Fibroblast of skin of left biceps (primary cell): ENCODE measurements around the gene BCR.
"Not testable (repeated sequence)": the region's sequence is repeated elsewhere in the genome, so short reads cannot be mapped to it uniquely, and the experiment has no call there.

Source experiments
- DNase-seq, 2 experiments: peaks; one replicate each; pipeline ENCODE4 v3.0.0-alpha.2; 2013; ENCODE audit warnings: low read depth in 2 of 2

BCR gene

DNA sequence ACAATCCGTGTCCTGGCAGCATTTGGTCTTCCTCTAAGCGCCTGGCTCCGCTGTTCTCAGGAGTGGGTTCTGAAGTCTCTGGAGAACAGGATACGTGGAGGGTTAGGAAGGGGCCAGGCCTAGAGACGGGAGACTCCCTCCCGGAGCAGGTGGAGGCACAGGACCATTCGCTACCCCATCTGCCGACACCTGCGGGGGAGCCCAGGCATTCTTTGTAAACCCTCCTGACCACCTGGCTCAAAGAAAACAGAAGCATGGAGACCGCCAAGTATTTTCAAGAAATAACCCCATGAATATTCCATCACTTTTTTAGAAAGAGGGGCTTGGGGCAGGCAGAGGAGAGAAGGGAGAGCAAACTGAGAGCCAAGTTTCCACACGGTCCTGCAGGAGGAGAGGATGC is 136.3 kb downstream of the BCR start:
- not testable (repeated sequence) for DNase-seq

DNA sequence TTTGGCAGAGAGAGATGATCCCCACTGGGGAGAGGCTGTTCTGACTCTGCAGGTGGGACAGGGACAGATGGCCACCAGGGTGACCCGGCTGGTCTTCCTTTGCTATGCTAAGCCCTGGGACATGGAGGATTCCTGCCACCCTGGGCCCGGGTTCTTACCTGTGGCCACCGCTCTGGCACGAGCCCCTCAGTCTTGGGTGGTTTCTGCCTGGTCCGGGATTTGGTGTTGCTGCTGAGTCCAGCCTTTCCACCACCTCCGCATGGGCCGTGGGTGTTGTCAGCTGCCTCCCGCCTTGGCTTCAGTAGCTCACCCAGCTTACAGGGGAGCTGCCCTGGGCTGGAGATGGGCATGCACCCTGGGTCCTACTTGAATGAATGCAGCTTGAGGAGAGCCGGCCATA is 138.0 kb downstream of the BCR start:
- DNase-seq = not testable (repeated sequence)

DNA sequence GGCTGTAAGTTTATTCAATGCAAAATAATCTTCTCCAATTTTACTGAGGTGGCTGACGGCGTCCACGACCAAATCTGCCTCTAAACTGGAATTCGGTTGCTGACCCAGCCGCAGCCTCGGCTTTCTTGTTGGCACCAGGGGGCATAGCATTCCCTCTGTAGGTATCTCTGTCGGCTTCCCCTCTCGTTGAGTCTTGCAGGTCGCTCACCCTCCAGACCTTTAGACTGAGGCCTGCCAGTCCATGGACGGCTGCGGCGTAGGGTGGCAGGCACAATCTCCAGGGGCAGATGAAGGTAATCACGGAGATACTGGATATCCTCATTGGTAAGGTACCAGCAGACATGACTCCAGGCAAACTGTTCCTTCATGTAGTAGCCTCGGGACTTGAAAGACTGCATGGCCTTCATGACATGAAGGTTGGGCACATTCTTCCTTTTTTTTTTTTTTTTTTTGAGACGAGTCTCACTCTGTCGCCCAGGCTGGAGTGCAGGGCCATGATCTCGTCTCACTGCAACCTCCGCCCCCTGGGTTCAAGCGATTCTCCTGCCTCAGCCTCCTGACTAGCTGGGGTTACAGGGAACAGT is 142.3 kb downstream of the BCR start:
- DNase-seq = not testable (repeated sequence)

DNA sequence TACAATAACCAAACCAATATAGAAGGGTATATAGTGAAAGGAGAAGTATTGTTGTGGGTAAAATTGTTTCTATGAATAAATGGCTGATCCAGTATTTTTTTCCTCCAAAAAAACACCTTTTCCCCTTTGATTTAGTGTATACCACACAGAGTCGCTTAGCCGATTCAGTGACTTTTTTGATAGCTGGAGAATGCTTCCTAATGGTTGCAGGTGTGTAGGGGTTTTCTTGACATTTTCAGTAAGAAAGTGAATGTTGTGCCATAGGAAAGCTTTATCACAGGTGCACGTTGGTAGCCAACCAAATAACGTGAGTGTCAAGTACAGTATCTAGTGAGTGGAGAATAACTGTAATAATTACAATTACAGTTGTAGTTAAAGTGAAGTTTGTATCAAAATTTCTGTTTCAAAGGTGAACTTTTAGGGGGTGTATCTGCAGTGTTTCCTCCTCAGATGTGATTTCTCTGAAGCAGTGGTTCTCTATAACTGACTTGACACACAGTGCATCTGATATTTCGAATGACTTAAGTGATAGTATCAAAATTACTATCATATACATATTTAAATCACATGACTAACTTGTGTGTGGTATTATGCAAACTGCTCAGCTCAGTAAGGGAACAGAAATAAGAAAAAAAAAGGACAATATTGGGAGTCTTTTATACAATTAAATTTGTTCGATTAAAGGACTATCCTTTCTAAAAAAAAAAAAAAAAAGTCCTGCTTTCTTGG is 143.8 kb downstream of the BCR start:
- not testable (repeated sequence) for DNase-seq

DNA sequence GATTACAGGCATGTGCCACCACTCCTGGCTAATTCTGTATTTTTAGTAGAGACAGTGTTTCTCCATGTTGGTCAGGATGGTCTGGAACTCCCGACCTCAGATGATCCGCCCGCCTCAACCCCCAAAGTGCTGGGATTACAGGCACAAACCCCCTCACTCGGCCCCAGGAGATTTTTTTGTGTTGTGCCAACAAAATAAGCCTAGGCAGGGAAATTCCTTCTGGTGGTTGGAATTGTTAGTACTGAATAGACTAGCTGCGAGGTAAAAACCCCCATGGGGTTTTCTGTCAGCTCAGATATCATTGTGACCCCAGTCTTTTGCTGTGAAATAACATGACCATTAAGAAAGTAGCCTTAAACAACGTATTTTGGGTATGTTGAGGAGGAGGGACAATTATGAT is 144.9 kb downstream of the BCR start:
- no peak for DNase-seq

DNA sequence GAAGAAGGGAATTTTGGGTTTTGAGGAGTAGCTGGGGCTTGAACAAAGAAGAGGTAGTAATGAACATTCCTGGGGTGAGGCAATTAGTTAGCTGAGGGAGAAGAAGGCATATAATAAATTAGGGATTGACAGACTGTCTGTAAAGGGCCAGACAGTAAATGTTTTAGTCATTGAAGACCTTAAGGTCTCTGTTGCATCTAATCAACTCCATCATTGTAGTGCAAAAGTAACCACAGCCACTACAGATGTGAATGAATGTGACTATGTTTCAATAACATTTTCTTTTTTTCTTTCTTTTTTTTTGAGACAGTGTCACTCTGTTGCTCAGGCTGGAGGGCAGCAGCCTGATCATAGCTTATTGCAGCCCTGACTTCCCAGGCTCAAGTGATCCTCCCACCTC is 153.5 kb downstream of the BCR start:
- not testable (repeated sequence) for DNase-seq

DNA sequence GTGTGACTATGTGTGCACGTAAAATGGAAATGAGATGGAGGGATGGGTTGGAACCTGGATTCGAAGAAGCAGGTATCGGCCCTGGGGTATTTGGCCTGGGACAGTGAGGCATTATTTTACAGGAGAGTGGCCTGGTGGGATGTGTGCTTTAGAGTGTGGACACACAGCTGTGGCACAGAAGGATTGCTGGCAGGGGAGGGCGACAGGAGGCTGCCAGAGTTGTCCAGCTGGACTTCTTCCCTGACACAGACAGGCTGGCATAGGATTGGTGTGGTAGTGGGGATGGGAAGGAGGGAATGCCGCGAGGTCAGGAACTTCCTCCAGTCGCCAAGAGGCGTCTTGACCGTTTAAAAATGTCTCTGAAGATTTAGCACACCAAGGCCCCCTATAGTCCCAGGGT is 157.4 kb downstream of the BCR start:
- not testable (repeated sequence) for DNase-seq

DNA sequence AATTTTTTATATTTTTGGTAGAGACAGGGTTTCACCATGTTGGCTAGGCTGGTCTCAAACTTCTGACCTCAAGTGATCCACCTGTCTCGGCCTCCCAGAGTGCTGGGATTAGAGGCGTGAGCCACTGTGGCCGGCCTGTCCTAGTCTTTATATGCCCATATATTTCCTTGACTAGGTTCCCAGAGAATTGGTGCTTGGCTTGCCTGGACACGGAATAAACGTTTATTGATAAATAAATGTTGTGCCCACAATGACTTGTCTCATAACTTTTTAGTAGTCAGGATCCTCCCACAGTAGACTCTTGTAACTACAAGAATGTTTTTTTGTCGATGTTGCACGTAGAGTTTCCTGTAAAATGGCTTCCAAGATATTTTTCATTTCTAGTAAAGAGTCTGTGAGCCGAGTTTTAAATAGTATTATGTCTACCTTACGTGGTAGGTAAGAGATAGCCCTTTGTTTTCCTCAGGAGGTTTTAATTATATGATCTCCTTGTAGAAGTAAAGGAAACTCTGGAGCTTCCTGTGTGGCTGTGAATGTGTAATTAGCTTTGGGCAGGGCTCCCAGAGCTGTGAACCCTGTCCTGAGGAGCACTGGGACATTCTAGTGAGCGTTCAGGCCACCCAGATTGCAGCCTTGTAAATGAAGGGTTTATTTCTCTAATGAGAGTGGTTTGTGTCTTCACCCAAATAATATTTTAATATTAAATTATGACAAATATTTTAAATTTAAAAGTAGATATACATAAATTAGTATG is 161.8 kb downstream of the BCR start:
- not testable (repeated sequence) for DNase-seq

DNA sequence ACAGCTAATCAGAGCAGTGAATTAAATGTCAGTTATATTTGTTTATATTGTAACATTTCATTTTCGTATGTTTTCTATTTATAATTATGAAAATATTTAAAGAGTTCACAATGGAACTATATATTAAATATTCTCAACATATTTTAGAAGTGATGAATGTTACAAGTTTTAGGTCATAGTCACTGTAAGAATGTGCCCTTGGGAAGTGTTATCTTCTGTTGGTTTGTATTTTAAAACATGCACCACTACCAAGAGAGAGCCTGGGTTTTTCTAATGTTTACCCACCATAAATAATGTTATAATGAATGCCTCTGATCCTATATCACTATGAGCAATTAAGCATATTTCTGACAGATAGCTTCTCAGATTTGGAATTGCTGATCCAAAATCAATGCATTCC is 171.0 kb downstream of the BCR start:
- DNase-seq = no peak

DNA sequence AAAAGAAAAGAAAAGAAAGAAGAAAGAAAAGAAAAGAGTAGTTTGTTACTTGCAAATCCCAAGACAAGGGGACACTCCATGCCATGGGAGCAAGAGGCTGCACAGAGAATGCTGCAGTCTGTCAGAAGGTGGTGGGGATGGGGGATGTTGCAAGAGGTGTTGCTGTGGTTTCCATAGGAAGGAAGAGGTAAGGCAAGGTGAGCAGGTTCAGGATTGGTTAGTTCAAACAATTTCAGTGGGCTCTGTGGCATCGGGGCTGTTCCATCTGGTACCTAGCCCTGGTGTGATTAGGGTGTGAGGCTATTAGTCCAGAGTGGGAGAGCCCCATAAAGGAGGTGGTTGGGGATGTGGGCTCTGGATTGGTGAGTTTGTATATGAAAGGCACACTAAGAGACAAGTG is 172.7 kb downstream of the BCR start:
- no peak for DNase-seq

DNA sequence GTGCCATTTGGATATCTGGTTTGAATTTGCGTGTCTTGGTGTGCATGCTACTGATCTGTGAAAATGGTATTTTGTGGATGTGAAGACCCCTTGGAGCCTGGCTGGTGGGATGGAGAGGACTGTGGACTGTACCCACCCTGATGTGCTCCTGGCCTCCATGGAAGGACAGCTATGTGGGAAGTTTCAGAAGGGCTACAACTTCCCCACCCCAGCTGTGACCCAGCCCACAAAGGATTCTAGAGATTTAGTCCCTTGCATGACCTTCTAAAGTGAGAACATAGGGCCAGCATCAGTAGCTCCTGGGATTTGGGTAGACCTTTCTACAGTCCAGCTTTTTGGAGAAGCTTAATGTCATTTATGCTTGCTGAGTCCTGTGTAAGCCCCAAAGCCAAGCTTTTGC is 173.4 kb downstream of the BCR start:
- DNase-seq = no peak

DNA sequence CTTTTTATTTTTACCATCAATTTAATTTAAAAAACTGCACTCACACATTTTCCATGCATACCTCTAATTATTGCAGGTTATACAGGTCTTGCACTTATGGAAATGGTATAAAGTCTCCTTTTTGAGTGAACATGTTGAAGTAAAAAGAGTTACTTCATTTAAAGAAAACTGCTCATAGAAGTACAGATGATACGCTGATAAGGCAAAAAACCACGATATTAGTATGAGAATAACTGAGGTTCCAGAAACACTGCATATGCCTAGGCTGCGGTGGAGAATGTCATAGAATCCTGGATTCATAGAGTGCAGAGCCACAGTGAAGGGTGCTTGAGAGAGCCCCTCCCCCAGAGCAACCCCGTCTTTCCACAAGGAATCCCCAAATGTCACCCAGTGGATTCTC is 175.8 kb downstream of the BCR start:
- no peak for DNase-seq

DNA sequence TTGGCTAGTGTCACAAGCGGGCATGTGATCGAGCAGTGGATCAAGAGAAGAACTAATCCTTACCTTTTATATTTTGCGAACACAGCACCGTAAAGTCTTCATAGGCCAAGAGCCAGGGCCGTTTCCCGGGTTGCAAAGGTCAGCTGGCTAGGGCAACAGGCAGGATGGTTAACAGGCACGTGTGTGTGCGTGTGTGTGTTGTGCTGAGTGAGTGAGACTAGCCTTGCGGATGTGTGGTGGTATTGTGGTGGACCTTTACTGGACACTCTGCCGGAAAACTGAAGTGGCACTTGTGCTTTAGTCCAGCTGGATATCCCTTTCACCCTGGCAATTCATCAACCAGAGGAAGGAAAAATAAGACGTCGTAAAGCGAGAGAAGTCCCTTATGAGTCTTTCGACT is 176.7 kb downstream of the BCR start:
- DNase-seq = no peak

DNA sequence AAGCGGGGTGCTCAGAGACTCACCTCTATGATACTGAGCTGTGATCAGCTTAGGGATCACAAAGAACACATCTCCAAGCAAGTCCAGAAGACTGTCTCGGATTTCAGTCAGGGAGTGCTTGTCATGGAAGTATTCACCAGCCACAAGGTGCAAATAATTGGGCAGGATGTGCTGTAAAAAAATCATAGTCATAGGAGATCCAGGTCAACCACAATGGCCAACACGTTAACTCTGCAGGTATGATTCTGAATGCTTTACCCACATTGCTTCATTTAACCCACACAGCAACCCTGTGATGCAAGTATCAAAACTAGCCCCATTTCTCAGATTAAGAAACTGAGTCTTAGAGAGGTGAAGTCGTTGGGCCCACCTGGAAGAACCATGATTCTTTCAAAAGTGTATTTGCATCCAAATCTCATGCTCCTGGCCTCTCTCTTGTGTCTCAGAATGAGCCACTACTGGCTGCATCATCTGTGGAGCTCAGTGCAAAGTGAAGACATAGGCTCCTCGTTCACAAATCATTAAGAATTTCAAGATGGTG is 179.3 kb downstream of the BCR start:
- no peak for DNase-seq

DNA sequence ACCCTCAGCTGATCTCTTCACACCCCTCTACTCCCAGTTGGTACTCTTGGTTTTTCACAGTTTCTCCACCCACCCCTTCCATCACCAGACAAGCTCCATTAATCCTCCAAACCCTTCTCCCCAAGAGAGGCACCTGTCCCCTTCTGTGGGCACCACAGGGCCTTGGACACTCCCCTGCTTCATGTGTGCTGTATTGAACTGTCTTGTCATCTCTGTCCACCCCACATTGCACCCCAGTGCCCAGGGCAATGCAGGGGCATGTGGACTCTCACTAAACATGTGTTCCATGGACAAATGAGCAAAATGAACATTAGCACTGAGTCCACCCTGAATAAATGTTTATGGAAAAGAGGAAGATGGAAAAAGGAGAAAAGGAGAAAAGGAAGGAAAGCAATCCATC is 181.4 kb downstream of the BCR start:
- DNase-seq = no peak

DNA sequence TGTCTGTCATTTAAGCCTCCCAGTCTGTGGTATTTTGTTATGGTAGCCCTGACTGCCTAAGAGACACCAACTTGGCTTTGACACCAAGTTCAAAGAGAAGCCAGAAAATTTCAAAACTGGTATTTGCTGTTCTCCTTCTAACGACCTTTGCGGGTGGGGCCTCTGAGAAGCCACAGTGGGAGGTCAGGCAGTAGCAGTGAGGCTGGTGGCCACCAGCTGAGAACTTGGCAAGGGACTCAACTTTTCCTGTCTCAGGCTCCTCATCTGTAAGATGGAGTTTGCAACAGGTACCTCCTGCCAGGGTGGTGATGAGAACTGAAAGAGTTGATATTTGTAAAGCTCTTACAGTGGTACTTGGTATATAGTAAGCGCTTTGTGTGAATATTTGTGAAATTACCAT is 183.4 kb downstream of the BCR start:
- DNase-seq = no peak

DNA sequence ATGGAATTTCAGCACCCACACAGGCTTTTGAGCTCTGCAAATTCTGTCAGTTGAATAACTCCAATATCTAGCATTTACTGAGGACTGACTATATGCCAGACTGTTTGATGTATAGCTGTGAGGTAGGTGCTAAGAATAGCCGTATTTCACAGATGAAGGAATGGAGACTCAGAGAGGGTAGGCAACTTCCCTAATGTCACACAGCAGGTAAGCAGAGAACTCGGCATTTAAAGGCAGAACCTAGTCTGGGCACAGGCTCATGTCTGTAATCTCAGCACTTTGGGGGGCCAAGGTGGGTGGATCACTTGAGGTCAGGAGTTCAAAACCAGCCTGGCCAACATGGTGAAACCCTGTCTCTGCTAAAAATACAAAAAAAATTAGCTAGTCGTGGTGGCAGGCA is 184.1 kb downstream of the BCR start:
- no peak for DNase-seq

DNA sequence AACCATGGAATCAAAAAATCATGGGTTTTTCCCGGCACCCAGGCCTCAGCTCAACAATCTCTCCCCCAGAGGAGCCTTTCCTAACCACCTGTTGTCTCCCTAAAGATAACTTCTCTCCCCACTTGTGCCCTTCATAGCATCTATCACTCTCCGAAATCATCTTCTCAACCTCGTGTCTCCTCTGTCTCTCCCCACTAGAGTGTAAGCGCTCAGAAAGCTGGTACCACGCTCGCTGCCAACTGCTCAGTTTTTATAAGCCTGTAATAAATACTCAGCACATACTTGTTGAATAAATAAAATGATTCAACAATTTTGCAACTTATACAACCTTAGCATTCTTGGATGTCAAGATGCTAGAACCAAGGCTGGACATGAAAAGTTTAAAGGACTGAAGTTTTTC is 185.2 kb downstream of the BCR start:
- no peak for DNase-seq

DNA sequence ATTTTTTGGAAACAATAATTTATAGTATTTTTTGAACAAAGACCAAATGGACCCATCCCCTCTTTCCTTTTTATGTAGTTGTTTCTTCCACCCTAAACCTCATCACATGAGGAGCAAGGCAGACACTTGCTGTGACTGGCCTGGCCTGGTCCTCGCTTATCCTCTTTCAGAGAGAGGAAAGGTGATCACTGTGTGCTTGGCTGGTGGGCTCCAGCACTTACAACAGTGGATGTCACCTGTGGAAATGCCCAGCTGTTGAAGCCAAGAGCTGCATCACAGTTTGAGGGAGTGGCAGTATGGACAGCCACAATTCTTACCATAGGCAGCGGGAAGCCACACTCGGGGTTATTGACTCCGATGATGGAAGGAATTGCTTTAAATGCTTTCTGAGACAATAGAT is 185.7 kb downstream of the BCR start:
- no peak for DNase-seq

DNA sequence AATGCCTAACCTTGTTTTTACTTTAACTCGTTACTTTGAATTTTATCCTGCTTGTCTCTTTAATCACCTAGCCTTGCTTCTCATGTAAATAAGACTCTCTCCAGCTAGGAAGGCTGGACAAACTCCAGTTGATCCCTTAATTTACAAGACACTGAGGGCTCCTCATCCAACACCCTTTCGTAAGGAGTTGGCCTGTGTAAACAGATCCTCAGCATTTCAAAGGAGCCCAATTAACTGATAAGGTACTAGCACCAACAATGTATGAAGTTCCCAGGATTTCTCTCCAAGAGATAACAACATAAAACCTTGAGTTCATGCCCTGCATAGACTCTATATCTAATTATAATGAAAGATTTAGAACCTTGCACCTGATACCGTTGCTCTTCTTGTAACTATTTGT is 186.9 kb downstream of the BCR start:
- DNase-seq = not testable (repeated sequence)
